Neural progenitor cell (in vitro differentiated cells): ENCODE results near the gene IGFN1. TPM values are rescaled to one million over a fixed set of nuclear protein-coding genes. Genes with fewer than 3 reads are reported as not detected.

ENCODE experiments used
- DNase-seq: peaks from one replicate; pipeline ENCODE4 v3.0.0-alpha.2; 2016; ENCODE audit warnings: low spot score
- H2AFZ ChIP-seq: fragments of 200-600 bp; sonication (generic); replicated peaks from 2 replicates; pipeline ENCODE4 v1.6.1; 2016; ENCODE audit warnings: antibody characterized with exemption
- H3F3A ChIP-seq: fragments of 200-600 bp; sonication (generic); 2 replicates; pipeline ENCODE4 v1.6.1; 2016; ENCODE audit warnings: antibody characterized with exemption, low read depth
- H3K27ac ChIP-seq: fragments of 200-600 bp; sonication (generic); 2 replicates; pipeline ENCODE4 v1.5.1; 2016; ENCODE audit warnings: mild to moderate bottlenecking
- H3K27me3 ChIP-seq: fragments of 200-600 bp; sonication (generic); 2 replicates; pipeline ENCODE4 v1.6.1; 2016; ENCODE audit warnings: mild to moderate bottlenecking, moderate library complexity
- H3K36me3 ChIP-seq: fragments of 200-600 bp; sonication (generic); 2 replicates; pipeline ENCODE4 v1.5.1; 2016
- H3K4me1 ChIP-seq: fragments of 200-600 bp; sonication (generic); 2 replicates; pipeline ENCODE4 v1.6.1; 2016; ENCODE audit warnings: mixed run types
- H3K4me2 ChIP-seq: fragments of 200-600 bp; sonication (generic); 2 replicates; pipeline ENCODE4 v1.6.1; 2016
- H3K4me3 ChIP-seq: fragments of 200-600 bp; sonication (generic); 2 replicates; pipeline ENCODE4 v1.5.1; 2016
- H3K79me2 ChIP-seq: fragments of 200-600 bp; sonication (generic); 2 replicates; pipeline ENCODE4 v1.6.1; 2016; ENCODE audit warnings: low read depth
- H3K9ac ChIP-seq: fragments of 200-600 bp; sonication (generic); 2 replicates; pipeline ENCODE4 v1.6.1; 2016
- H3K9me3 ChIP-seq: fragments of 200-600 bp; sonication (generic); 2 replicates; pipeline ENCODE4 v1.5.1; 2016; ENCODE audit warnings: low read depth
- H4K20me1 ChIP-seq: fragments of 200-600 bp; sonication (generic); 2 replicates; pipeline ENCODE4 v1.6.1; 2016; ENCODE audit warnings: low read depth
- H3K27ac Mint-ChIP-seq: 3 replicates; pipeline ENCODE4 v1.8.0; 2021; ENCODE audit warnings: mixed read lengths
- H3K27me3 Mint-ChIP-seq: 2 replicates; pipeline ENCODE4 v1.8.0; 2022; ENCODE audit warnings: low read depth, mild to moderate bottlenecking, inconsistent platforms, moderate library complexity, mixed read lengths; ENCODE audit not compliant: insufficient read depth
- H3K36me3 Mint-ChIP-seq: 3 replicates; pipeline ENCODE4 v1.8.0; 2021; ENCODE audit warnings: mixed read lengths
- H3K4me1 Mint-ChIP-seq: 3 replicates; pipeline ENCODE4 v1.8.0; 2021; ENCODE audit warnings: mixed read lengths
- H3K4me3 Mint-ChIP-seq: 3 replicates; pipeline ENCODE4 v1.8.0; 2021; ENCODE audit warnings: mild to moderate bottlenecking, moderate library complexity, mixed read lengths
- H3K9me3 Mint-ChIP-seq: 3 replicates; pipeline ENCODE4 v1.8.0; 2020; ENCODE audit warnings: mixed read lengths
- EZH2 ChIP-seq: fragments of 200-600 bp; sonication (generic); IDR thresholded peaks from 2 replicates; pipeline ENCODE4 v1.6.1; 2017; ENCODE audit warnings: antibody characterized with exemption, mild to moderate bottlenecking, moderate library complexity
- EZH2phosphoT487 ChIP-seq: fragments of 200-600 bp; sonication (generic); IDR thresholded peaks from 2 replicates; pipeline ENCODE4 v1.6.1; 2017; ENCODE audit warnings: antibody characterized with exemption
- total RNA-seq: library from RNA; depleted of rRNA; stranded (reverse); fragments of >200 nt; gene quantifications from 2 replicates; pipeline ENCODE4 v1.2.3, GENCODE V29; 2015; ENCODE audit warnings: low replicate concordance
- TF ChIP-seq, protein P1 (sequence below): fragments of 200-600 bp; sonication (generic); IDR thresholded peaks from 2 replicates; pipeline ENCODE4 v1.5.1; 2017; ENCODE audit warnings: antibody characterized with exemption, mild to moderate bottlenecking

Gene IGFN1
- total RNA-seq, 1 donor from 2014 or later = not detected

DNA sequence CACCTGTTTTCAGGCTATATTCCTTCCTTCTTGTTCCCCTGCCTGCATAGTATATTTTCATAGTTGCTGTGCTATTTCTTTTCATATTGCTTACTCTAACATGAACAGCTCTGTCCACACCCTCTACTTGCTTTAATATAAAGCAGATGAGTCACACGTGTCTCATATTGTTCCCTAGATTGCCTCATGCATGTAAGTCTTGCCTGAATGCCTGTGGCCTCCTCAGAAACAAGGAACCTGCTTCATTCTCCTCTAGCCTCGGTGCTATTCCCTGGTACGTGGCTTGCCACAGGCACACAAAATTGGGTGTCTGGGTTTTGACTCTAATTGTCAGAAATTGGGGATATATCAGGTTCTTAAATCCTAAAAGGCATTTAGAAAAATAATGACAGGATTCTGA, 76.2 kb downstream of the IGFN1 start:
- H3K4me1 ChIP-seq = no peaks in the 10 kb centered on the region
- H3K27me3 ChIP-seq = no peaks in the 10 kb centered on the region
- H3K4me3 ChIP-seq = no peak overlapping the region
- no peak overlapping the region for H3K27ac Mint-ChIP-seq
- TF ChIP-seq, protein P1, sequence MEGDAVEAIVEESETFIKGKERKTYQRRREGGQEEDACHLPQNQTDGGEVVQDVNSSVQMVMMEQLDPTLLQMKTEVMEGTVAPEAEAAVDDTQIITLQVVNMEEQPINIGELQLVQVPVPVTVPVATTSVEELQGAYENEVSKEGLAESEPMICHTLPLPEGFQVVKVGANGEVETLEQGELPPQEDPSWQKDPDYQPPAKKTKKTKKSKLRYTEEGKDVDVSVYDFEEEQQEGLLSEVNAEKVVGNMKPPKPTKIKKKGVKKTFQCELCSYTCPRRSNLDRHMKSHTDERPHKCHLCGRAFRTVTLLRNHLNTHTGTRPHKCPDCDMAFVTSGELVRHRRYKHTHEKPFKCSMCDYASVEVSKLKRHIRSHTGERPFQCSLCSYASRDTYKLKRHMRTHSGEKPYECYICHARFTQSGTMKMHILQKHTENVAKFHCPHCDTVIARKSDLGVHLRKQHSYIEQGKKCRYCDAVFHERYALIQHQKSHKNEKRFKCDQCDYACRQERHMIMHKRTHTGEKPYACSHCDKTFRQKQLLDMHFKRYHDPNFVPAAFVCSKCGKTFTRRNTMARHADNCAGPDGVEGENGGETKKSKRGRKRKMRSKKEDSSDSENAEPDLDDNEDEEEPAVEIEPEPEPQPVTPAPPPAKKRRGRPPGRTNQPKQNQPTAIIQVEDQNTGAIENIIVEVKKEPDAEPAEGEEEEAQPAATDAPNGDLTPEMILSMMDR = no peak
- no peak for TF ChIP-seq EZH2
- no peak for TF ChIP-seq EZH2phosphoT487
- no peaks in the 10 kb centered on the region for H3K9me3 Mint-ChIP-seq
- H3K27me3 Mint-ChIP-seq = peaks cover 4% of the 10 kb centered on the region
- H3K4me1 Mint-ChIP-seq = peaks cover 5% of the 10 kb centered on the region
- H3K4me3 Mint-ChIP-seq = no peak overlapping the region
- no peaks in the 10 kb centered on the region for H3F3A ChIP-seq
- H3K9me3 ChIP-seq = no peaks in the 10 kb centered on the region
- H3K27ac ChIP-seq = no peak overlapping the region
- H3K79me2 ChIP-seq = no peaks in the 10 kb centered on the region
- no peaks in the 10 kb centered on the region for H3K36me3 Mint-ChIP-seq
- no peak overlapping the region for H2AFZ ChIP-seq
- DNase-seq = no peak
- H4K20me1 ChIP-seq = no peaks in the 10 kb centered on the region
- H3K36me3 ChIP-seq = no peaks in the 10 kb centered on the region
- H3K9ac ChIP-seq = no peak overlapping the region
- no peak overlapping the region for H3K4me2 ChIP-seq

DNA sequence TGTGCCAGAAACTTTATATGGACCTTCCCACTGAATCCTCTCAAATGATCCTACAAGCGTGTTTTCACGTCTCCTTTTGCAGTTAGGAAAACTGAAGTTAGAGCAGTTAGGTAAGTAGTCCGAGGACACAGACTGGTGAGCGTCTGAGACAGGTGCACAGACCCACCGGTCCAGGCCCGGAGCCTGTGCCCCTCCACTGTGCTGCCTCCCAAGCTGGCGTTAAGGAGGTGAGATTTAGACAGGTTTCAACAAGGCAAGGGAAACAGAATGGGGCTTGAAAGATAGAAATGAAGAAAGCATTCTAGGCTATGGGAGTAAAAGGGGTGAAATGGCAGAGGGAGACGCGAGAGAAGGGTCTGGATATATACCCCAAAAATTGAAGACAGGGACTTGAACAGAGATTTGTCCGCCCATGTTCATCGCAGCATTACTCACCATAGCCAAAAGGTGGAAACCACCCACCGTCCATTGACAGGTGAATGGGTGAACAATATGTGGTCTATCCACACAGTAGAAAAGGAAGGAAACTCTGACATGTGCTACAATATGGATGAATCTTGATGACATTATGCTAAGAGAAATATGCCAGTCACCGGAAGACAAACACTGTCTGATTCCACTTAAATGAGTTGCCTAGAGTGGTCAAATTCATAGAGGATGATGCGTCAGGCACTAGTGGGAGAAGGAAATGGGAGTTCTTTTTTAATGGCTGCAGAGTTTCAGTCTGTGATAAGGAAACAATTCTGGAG, 77.0 kb downstream of the IGFN1 start:
- Histone ChIP-seq H3K4me2 (no peak overlapping the region), H2AFZ (no peak overlapping the region), H3F3A (no peaks in the 10 kb centered on the region), H3K36me3 (no peaks in the 10 kb centered on the region), H3K4me3 (no peak overlapping the region), H3K27me3 (no peaks in the 10 kb centered on the region), H3K27ac (no peak overlapping the region), H3K4me1 (no peaks in the 10 kb centered on the region), H3K9ac (no peak overlapping the region), H3K9me3 (no peaks in the 10 kb centered on the region), H4K20me1 (no peaks in the 10 kb centered on the region), H3K79me2 (no peaks in the 10 kb centered on the region)
- peaks cover 6% of the 10 kb centered on the region for H3K4me1 Mint-ChIP-seq
- no peak overlapping the region for H3K4me3 Mint-ChIP-seq
- H3K9me3 Mint-ChIP-seq = no peaks in the 10 kb centered on the region
- TF ChIP-seq EZH2phosphoT487 = no peak
- TF ChIP-seq, protein P1 = no peak
- no peak for TF ChIP-seq EZH2
- H3K27ac Mint-ChIP-seq = no peak overlapping the region
- H3K27me3 Mint-ChIP-seq = peaks cover 5% of the 10 kb centered on the region
- DNase-seq = no peak
- no peaks in the 10 kb centered on the region for H3K36me3 Mint-ChIP-seq

DNA sequence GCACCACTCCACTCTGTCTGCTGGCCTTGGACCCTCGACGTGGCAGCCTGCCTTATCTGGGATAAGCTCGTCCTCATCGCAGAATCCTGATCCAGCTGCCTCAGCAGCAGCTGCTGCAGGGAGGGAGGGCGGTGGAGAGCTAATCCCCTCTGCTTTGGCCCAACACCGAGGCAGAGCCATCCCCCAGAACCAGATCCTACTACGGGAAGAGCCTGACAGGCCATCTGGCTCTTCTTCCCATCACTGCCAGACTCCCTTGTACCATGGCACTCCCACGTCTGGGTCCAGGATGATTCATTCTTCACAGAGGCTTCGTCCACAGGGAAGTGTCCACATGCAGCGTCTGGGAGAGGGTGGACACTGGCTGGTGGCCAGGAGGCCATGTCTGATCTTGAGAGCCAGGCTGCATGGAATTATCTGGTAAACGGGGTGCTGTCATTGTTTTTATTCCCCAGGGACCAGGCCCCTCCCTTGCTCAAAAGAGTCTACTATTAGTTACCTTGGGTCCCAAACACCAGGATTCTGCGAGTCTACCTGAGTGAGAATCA, 78.1 kb downstream of the IGFN1 start:
- Mint-ChIP-seq H3K4me1 (peaks cover 8% of the 10 kb centered on the region), H3K9me3 (no peaks in the 10 kb centered on the region), H3K27ac (no peak overlapping the region), H3K36me3 (no peaks in the 10 kb centered on the region), H3K4me3 (no peak overlapping the region), H3K27me3 (peaks cover 8% of the 10 kb centered on the region)
- H3F3A ChIP-seq = no peaks in the 10 kb centered on the region
- no peaks in the 10 kb centered on the region for H3K9me3 ChIP-seq
- H3K79me2 ChIP-seq = no peaks in the 10 kb centered on the region
- no peak overlapping the region for H3K27ac ChIP-seq
- H2AFZ ChIP-seq = no peak overlapping the region
- H3K27me3 ChIP-seq = no peaks in the 10 kb centered on the region
- no peak overlapping the region for H3K4me2 ChIP-seq
- no peaks in the 10 kb centered on the region for H3K36me3 ChIP-seq
- no peaks in the 10 kb centered on the region for H3K4me1 ChIP-seq
- no peak overlapping the region for H3K9ac ChIP-seq
- peak; percentile 64 for DNase-seq
- no peaks in the 10 kb centered on the region for H4K20me1 ChIP-seq
- TF ChIP-seq, protein P1 = no peak
- no peak for TF ChIP-seq EZH2phosphoT487
- no peak for TF ChIP-seq EZH2
- no peak overlapping the region for H3K4me3 ChIP-seq
